AG08396 (cell line): Measurements from ENCODE around the gene DDAH1.
A peak's percentile ranks its signal among the peaks of the same experiment; 100 is the strongest.
"Not testable (repeated sequence)": the region's sequence is repeated elsewhere in the genome, so short reads cannot be mapped to it uniquely, and the experiment has no call there.

ENCODE experiments used
- DNase-seq: peaks from one replicate; pipeline ENCODE4 v3.0.0; 2012; ENCODE audit warnings: low spot score, mixed read lengths

Gene DDAH1

DNA sequence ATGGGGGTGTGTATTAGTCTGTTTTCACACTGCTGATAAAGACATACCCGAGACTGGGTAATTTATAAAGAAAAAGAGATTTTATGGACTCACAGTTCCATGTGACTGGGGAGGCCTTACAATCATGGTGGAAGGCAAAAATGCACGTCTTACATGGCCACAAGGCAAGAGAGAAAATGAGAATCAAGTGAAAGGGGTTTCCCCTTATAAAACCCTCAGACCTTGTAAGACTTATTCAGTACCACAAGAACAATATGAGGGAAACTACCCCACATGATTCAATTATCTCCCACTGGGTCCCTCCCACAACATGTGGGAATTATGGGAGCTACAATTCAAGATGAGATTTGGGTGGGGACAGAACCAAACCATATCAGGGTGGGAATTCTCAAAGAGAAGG is 5.2 kb upstream of the DDAH1 start:
- not testable (repeated sequence) for DNase-seq

DNA sequence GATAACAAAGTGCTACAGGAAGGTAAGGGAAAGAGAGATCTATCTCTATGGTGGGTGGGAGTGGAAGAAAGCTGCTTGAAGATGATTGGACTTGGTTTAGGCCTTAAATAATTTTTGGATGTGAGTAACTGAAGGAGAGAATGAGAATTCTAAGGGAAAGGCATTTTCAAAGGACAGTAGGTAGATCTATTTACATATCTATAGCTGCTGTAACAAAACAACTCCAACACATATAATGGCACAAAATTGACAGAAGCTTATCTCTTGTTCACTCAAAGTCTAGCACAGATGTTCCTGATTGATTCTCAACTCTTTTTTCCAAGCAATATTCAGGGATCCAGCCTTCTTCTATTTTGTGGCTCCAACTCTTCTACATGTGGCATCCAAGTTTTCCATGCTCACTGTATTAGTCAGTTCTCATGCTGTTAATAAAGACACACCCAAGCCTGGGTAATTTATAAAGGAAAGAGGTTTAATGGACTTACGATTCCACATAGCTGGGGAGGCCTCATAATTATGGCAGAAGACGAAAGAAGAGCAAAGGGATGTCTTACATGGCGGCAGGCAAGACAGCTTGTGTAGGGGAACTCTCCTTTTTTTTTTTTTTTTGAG is 3.1 kb upstream of the DDAH1 start:
- DNase-seq: no peak

DNA sequence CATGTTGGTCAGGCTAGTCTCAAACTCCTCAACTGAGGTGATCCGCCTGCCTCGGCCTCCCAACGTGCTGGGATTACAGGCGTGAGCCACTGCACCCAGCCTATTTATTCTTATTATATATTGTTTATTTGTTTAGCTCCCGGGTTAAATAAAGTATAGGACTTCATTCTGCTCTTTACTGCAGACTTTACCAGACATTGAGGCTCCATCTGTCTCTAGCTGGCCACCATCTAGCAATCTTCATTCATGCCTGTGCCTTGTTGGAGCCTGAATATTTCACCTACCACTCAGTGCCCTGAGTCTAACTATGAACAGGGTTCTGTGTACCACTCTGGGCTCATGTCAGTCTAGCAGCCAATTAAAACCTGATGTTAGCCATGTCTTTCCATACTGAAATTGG is 2.1 kb upstream of the DDAH1 start:
- no peak for DNase-seq

DNA sequence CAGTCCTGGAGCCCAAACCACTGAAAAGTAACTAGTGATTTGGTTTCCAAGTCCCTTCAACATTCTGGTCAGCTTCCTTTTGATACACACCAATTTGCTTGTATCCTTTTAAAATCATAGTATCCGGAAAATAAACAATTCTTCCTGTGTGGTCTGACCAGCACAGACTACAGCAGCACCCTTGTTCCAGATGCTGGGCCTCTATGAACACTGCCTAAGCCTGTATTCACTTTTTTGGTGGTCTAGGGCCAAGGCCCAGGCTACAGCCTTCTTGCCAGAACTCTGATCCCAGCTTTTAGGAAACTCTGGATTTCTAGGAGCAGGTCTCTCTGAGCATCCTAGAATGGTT is 801 bp upstream of the DDAH1 start:
- peak; percentile 32 for DNase-seq

DNA sequence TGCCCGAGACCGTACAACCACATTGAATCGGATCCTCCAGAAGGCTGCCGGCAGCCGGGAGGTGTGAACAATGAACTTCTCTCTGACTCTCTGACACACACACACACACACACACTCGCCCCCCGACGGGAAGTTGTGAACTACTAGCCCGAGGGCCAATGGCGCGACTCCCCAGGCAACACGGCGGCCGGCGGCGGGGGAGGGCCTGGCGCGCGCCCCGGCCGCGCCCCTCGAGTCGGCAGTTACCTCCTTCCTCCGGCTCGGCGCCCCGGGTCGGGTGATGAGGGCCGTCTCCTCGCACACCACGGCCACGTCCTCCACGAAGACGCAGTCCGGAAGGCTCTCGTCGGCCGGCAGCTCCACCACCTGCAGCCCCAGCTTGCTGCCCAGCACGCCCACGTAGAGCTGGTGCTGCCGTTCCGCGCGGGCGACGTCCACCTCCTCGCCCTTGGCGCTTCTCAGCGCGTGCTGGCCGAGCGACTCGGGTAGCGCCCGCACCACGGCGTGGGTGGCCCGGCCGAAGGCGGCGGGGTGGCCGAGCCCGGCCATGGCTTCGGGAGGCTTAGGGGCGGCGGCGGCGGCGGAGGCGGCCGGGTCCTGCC is 361 bp downstream of the DDAH1 start:
- peak; percentile 85 for DNase-seq

DNA sequence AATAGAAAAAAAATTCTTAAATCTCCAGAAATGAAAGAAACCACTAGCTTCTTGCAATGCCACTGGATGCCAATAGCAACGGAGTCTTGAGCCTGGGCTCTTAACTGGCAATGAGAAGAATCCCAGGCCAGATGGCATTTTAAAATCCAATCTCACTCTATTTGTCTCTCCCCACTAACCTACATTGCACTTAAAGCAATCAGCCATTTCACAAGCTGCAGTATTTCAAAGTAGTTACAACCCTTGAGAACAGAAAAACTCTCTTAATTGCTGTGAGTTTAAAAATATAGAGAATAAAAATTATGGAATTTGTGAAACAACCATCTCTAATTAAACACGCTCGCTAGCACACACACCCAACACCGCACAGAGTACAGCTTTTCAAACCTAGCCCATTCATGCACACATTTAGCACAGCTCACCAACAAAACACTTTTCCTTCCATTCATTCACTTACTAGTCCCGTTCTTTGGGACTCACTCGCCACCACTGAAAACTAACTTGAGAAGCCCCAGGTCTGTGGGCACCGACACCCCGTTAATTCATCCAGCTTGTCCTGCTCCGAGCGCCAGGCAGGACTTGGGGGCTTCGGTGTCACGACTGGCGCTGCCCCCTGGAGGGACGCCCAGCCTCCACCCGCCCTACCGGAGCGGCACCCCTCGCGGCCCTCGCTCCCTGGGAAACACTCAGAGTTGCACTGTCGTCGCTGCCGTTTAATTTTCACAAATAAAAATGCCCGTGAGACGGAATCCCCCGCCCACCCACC is 1.0 kb downstream of the DDAH1 start:
- DNase-seq: peak; percentile 22

DNA sequence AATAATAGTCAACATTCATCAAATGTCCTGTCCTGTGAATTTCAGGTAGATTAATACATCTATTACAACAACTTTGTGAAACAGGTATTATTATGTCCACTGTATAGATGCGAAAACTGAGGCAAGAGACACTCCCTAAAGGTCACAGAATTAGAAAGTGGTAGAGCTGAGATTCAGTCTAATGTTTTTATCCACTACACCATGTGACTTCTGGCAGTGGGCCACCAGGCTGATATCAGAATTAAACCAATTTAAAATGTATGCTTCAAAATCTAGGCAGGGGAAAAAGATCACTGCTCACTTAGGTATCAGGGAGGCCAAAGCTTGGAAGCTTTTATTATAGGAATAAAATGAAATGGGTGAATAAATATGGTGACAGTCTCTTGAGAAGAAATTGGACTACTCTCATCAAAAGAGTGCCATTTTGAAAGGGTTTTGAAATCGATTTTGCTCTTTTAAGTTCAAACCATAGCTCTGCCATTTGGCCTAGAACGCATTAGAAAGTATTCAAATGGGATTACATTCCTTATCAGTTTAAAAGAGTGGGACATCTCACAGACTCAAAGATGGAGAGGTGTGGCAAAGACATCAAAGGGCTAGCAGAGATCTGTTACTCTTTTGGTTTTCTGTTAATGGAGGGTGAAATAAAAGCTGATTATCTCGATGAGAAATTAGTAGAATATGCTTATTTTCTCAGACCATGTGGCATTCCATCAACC is 1.9 kb downstream of the DDAH1 start:
- no peak for DNase-seq

DNA sequence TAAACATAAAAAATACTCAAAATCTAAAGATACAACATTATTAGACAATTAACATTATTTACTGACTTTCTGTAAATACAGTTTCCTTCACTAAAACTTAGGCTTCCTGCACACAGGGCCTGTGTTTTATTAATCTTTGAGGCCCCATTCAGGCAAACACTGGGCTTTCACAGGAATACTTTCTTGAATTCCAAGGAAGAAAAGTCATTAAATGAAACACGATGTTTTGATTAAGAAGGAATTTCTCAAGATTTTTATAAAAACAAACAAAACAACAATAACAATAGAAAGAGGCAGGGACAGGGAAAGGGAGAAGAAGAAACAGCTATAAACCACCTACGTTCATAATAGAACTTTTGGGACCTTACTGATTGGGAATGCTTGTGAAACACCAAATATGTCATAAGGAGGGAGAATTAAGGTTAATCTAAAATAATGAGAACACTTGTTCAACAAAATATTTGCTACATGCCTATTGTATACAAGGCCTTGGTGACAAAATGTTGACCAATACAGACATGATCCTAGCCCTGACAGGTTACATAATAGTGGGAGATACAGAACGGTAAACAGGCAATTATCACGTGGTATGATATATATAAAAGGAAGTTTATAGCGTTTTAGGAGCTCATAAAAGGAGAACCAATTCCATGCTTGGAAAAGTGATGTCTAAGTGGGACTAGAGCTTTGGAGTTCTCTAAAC is 3.6 kb downstream of the DDAH1 start:
- no peak for DNase-seq

DNA sequence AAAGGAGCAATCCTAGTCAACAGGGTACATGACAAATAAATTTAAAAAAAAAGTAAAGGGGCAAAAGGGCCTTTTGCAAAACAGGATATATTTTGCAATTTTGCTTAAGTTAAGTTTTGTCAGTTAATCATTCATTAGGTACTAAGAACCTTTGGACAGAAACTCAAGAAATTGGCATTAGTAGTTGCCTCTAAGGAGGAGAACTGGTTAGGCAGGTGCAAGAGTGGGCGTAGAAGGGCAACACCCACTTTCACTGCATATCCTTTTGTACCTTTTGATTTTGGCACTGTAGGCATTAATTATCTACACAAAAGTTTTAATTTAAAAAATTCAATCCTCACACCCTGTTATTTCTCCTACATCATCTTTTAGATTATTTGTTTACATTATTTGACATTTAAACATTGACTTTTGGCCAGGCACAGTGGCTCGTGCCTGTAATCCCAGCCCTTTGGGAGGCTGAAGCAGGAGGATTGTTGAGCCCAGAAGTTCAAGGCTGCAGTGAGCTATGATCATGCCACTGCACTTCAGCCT is 4.3 kb downstream of the DDAH1 start:
- DNase-seq: no peak

DNA sequence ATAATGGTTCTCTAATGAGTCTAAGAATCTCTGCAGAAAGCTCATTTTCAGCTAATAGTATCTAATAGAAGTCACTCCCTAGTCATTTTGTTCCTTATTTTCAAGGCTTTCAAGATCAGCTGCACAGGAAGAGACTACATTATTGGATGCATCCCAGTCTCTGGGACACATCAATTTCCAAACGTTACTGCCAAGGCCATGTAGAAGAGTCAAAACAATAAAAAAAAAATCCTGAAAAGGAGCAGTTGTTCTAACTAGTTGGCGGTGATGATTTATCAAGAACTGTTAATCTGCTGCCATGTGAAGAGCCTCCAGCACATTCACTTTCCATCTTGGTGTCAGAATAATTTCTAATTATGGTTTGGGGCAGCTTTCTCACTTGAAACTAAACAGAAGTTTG is 5.7 kb downstream of the DDAH1 start:
- DNase-seq: no peak

DNA sequence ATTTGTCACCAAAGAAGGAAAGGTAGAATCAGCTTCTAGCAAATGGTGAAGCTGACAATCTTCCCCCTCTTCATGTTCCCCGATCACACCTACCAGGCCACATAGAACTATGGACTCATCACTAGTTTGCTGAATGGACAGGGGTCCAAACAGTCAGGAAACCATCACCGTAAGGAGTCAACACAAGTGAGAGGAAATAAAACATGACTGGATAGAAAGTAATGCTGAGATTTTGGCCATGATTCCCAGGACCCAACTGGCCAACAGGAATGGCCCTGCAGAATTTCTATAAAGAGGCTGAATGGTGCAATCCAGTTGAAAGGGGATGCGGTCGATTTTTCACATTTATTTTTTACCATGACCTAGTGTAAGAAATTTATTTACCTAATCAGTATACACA is 10.7 kb downstream of the DDAH1 start:
- no peak for DNase-seq

DNA sequence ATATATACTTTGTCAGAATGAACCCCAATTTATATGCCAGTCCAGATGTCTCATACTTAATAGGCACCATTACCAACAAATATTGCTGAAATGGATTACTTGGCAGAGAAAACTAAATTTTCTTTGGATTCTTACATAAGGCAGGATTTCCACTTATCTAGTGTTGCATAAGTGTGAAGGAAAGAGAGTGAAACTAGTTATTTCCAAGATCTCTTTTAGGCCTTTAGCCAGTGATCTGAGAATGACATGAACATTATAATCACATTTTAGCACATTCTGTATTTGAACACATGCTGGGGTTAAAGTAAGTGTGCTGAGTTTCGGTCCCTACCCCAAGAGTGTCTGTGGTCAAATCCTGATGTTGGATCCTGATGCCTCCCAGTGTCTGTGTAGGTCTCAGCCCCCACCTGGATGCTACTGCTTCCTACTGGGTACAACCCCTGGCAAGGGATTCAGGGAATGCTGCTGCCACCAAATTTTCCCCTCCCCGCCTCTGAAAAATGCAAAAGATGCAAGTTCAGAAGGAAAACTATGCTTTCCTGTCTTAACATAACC is 11.2 kb downstream of the DDAH1 start:
- DNase-seq: no peak

DNA sequence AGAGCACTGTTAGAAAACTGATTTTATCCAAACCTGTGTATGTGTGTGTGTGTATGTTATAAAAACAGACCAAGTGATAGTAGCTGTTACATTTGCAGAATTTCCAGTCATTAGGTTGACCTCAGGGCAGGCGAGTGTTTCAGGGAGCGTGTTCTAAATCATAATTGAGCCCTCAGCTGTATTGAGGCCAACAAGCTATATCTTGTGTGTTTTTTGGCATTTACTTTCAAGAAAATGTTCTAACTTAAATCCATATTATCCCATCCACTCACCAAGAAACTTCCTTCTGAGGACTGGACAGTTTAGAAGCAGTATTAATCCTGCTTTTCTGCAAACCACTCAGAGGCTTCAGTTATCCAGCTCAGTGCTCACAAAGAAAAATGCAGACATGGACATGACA is 12.0 kb downstream of the DDAH1 start:
- no peak for DNase-seq

DNA sequence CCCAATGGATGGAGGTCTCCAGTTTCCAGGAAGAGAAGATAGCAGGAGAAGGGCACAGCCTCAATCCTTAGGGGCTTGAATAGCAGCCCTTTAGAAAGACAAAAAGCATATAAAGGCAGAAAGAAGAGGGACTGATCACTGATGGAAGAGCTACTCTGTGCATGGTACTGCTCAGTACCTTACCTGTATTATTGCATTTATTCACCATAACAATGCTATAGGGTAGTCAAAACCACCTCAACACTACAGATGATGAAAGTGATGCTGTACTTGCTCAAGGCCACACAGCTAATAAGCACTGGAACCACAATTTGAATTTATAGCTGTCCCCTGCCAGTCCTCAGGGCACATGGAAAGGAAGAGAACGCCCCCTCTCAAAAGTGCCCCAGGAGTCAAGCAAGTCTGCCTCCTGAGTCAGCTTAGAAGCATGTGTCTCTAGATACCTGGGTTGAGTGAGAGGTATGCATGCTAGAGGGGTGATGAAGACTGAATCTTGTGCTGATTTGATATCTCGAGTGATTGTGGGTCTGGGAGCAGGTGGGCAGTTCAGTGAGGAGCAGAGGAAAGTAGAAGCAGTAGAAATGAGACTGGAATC is 13.6 kb downstream of the DDAH1 start:
- no peak for DNase-seq

DNA sequence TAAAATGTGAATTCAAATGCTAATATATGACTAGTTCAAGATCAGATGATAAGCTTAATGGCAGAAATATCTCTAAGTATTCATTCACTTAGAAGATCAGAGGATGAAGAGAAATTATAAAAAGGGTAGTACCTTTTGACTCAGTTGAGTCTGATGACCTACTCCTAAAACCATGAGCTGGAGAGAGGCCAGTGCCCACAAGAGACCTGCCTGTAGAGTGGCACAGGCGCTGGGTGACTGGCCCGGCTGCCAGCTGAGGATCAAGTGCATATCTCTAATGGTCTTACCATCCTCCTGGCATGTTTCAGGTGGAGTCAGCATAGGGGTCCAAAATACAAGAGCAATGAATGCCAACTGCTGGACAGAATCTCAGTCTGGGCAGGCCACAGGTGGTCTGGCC is 14.1 kb downstream of the DDAH1 start:
- DNase-seq: no peak

DNA sequence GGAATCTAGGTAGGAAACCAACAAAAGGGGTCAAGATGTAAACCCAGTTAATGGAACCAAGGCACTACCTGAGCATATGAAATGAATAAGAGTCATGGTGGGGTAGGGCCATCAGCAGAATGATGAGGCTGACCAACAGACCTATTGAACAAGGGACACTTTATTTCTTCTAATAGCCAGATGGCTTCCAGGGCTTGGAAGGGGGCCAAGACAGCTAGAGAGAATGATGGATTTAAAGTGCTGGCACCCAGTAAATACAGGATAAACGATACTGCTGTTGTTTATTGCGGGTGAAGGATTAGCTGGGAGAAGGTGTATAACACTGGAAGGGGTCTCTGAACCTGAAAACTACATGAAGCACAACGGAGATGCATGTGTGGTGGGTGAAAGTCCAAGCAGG is 15.6 kb downstream of the DDAH1 start:
- DNase-seq: no peak

DNA sequence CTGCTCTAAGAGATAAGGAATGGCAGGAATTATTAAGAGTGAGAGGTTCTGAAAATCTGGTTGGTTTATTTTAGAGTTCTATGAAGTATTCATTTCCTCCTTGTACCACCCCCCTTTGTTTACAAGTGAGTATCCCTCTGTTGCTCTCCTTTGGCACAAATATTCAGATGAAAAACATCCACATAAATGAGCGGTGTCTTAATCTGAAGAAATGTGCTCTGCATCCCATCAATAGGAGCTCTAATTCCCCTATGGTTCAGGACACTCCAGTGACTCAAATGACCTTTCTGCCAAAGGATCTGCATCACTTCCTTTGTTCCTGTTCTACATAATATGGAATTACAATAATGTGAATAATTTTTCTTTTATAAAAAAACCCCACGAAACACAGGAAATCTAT is 16.6 kb downstream of the DDAH1 start:
- DNase-seq: no peak

DNA sequence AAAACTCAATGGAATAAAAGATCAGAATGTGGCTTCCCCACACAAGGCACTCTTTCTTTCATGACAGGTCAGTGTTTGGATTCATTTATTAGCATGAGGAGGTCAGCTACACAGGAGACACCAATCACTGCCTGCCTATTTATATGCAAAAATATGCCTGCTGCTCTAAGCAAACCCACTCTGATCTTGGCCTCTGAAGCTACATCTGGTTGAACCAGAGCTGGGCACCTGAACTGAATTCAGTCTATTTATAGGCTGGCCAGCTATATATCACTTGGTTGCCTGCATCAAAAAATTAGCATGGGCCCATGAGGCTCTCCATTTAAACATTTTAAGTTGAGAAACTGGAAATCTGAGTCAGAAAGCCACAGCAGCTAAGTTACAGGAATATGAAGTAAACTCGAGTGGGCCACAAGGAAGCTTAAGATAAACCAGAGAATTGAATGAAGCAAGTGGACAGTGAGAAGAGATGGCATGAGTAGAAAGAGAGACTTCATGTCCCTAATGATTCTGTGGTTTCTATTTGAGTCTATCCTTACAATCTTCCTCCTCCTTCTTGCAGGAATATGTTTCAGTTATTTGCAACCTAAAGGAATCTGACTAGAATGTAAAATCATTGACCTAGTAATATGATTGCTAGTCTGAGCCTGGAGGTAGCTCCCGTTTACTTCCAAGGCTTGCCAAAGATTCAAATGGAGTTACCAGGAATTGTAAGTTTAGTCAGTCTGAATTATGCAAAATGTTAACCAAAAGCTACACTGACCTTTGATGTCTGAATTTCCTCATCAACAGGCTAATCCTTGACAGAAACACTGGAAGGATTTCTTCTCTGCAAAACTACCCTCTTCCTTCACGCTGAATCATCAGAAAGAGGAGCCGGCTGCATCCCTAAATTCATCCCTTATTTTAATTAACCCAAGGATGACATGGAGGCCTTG is 17.7 kb downstream of the DDAH1 start:
- DNase-seq: no peak

DNA sequence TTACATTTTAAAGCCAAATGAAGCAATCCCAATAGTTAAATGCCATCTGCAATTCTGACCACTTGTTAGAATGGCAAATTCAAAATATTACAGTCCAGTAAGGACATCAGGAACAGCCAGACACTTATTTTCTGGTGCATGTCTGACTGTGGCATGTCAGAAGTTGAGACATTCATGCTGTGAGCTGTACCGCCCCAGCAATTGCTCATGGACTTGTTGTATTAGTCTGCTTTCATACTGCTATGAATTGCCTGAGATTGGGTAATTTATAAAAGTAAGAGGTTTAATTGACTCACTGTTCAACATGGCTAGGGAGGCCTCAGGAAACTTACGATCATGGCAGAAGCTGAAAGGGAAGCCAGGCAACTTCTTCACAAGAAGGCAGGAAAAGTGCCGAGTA is 19.1 kb downstream of the DDAH1 start:
- DNase-seq: no peak

DNA sequence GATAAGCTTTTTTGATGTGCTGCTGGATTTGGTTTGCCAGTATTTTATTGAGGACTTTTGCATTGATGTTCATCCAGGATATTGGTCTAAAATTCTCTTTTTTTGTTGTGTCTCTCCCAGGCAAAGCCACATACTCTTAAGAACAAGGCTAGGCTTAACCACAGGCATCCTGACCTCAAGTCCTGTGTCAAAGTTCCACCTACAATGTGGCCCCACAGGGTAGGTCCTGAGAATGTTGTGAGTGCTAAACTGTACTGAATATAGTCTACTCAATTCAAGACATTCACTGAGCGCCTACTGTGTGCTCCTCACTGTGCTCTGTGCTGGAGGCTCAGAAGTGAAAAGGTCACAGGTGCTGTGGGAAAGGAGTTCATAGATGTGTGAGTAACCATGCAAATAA is 20.6 kb downstream of the DDAH1 start:
- no peak for DNase-seq
